GM12878 (cell line): ENCODE data around the gene RETN. TPM values are rescaled to one million over a fixed set of nuclear protein-coding genes. Genes with fewer than 3 reads are reported as not detected.
A peak's percentile ranks its signal among the peaks of the same experiment; 100 is the strongest.

ENCODE experiments used
- BHLHE40 ChIP-seq, 2 experiments: fragments of 450-650 bp in 1 of 2; IDR thresholded peaks; 2 replicates each; pipeline ENCODE4 v1.6.1; 2011 to 2017; ENCODE audit warnings: low read depth in 2 of 2, borderline replicate concordance in 1 of 2, improper control_type of control experiment in 1 of 2, low read length in 1 of 2, mild to moderate bottlenecking in 1 of 2
- EED ChIP-seq: sonication (generic); IDR thresholded peaks from 2 replicates; pipeline ENCODE4 v1.6.1; 2016; ENCODE audit warnings: antibody characterized with exemption, low read depth
- EP300 ChIP-seq, 2 experiments: fragments of 150-350 bp in 1 of 2; IDR thresholded peaks; 2 replicates each; pipeline ENCODE4 v1.6.1; 2011 to 2012; ENCODE audit warnings: low read depth in 2 of 2, low read length in 2 of 2, borderline replicate concordance in 1 of 2, improper control_type of control experiment in 1 of 2, inconsistent platforms in 1 of 2; ENCODE audit not compliant: control insufficient read depth in 1 of 2
- JUND ChIP-seq: IDR thresholded peaks from 2 replicates; pipeline ENCODE4 v1.6.1; 2012; ENCODE audit warnings: low read depth, mild to moderate bottlenecking, low read length, improper control_type of control experiment, moderate library complexity
- NR2C1 ChIP-seq: fragments of 450-650 bp; IDR thresholded peaks from 2 replicates; pipeline ENCODE4 v1.6.1; 2017; ENCODE audit warnings: antibody characterized with exemption, mild to moderate bottlenecking, moderate library complexity
- RELB ChIP-seq: fragments of 450-650 bp; IDR thresholded peaks from 2 replicates; pipeline ENCODE4 v1.6.1; 2017; ENCODE audit warnings: low read depth, mild to moderate bottlenecking, moderate library complexity
- RUNX3 ChIP-seq: IDR thresholded peaks from 2 replicates; pipeline ENCODE4 v1.6.1; 2012; ENCODE audit warnings: low read length, inconsistent platforms
- SRF ChIP-seq, 2 experiments: IDR thresholded peaks; 2 replicates each; pipeline ENCODE4 v1.6.1; 2011; ENCODE audit warnings: low read depth in 2 of 2, low read length in 2 of 2, mild to moderate bottlenecking in 1 of 2, moderate library complexity in 1 of 2
- TAF1 ChIP-seq: IDR thresholded peaks from 2 replicates; pipeline ENCODE4 v1.6.1; 2011; ENCODE audit warnings: mild to moderate bottlenecking, low read depth, low read length, borderline replicate concordance
- polyA plus RNA-seq, 11 experiments: library from polyadenylated mRNA; depleted of rRNA in 4 of 11; unstranded in 6 of 11; stranded (reverse) in 5 of 11; fragments of >200 nt; fragmentation: Nextera tagmentation in 4 of 11; fragmentation: Illumina TruSeq in 1 of 11; extraction: Ambion mirVana in 4 of 11; extraction: Trizol in 1 of 11; gene quantifications; 1 replicate in 1 of 11; 2 replicates in 10 of 11; pipeline versions ENCODE4 v1.2.1 to v1.2.3, GENCODE V29; 2011 to 2016; ENCODE audit warnings: inconsistent platforms in 2 of 11, missing spikeins in 2 of 11, low read depth in 1 of 11
- total RNA-seq, 4 experiments: library from RNA; depleted of rRNA in 3 of 4; stranded (reverse); fragments of >200 nt in 3 of 4; fragmentation: Illumina TruSeq in 1 of 4; extraction: Trizol in 1 of 4; gene quantifications; 2 replicates each; pipeline versions ENCODE4 v1.2.1 to v1.2.3, GENCODE V29; 2013 to 2021
- TF ChIP-seq, protein P1 (sequence below): fragments of 450-650 bp; IDR thresholded peaks from 2 replicates; pipeline ENCODE4 v1.6.1; 2016; ENCODE audit warnings: mild to moderate bottlenecking
- TF ChIP-seq, protein P2 (sequence below): fragments of 450-650 bp; IDR thresholded peaks from 2 replicates; pipeline ENCODE4 v1.6.1; 2017; ENCODE audit warnings: mild to moderate bottlenecking, moderate library complexity

RETN gene
- total and polyA plus RNA-seq, 10 of the 15 experiments (the other 5 are each of a cell fraction or from before 2014, with no cell fraction given), result 0.26 TPM; not detected in 9

DNA sequence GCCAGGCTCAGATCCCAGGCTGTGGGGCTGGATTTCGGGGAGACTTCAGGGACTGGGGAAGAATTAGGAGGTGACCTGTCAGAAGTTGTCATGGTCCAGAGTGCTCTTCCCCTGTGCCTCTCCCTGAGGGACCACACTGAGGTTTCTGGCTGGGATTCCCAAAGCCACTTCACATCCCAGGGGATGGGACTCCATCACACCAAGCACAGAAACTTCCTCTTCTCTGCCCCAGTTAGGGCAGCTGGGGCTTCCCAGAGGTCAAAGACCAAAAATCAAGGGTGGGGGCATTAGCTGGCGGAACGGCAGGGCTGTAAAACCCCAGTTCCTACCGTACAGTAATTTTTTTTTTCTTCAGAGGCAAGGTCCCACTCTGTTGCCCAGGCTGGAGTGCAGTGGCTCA lies 25.6 kb downstream of the RETN start (continued):
- peak; percentile 92 for TF ChIP-seq EED
- no peak for TF ChIP-seq JUND
- TF ChIP-seq, protein P1, sequence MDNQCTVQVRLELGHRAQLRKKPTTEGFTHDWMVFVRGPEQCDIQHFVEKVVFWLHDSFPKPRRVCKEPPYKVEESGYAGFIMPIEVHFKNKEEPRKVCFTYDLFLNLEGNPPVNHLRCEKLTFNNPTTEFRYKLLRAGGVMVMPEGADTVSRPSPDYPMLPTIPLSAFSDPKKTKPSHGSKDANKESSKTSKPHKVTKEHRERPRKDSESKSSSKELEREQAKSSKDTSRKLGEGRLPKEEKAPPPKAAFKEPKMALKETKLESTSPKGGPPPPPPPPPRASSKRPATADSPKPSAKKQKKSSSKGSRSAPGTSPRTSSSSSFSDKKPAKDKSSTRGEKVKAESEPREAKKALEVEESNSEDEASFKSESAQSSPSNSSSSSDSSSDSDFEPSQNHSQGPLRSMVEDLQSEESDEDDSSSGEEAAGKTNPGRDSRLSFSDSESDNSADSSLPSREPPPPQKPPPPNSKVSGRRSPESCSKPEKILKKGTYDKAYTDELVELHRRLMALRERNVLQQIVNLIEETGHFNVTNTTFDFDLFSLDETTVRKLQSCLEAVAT, result 0 out of 2 replicates have a peak, but pooled peaks have one; percentile 34
- TF ChIP-seq TAF1, result no peak
- no peak for TF ChIP-seq SRF (IDR thresholded peaks at IDR 0.05; ENCODE audit: low read depth in 2 of 2, low read length in 2 of 2)
- TF ChIP-seq RELB, result peak; percentile 89; the same call in 1 of the 2 replicates
- TF ChIP-seq RUNX3, result peak; percentile 88
- TF ChIP-seq, protein P2, sequence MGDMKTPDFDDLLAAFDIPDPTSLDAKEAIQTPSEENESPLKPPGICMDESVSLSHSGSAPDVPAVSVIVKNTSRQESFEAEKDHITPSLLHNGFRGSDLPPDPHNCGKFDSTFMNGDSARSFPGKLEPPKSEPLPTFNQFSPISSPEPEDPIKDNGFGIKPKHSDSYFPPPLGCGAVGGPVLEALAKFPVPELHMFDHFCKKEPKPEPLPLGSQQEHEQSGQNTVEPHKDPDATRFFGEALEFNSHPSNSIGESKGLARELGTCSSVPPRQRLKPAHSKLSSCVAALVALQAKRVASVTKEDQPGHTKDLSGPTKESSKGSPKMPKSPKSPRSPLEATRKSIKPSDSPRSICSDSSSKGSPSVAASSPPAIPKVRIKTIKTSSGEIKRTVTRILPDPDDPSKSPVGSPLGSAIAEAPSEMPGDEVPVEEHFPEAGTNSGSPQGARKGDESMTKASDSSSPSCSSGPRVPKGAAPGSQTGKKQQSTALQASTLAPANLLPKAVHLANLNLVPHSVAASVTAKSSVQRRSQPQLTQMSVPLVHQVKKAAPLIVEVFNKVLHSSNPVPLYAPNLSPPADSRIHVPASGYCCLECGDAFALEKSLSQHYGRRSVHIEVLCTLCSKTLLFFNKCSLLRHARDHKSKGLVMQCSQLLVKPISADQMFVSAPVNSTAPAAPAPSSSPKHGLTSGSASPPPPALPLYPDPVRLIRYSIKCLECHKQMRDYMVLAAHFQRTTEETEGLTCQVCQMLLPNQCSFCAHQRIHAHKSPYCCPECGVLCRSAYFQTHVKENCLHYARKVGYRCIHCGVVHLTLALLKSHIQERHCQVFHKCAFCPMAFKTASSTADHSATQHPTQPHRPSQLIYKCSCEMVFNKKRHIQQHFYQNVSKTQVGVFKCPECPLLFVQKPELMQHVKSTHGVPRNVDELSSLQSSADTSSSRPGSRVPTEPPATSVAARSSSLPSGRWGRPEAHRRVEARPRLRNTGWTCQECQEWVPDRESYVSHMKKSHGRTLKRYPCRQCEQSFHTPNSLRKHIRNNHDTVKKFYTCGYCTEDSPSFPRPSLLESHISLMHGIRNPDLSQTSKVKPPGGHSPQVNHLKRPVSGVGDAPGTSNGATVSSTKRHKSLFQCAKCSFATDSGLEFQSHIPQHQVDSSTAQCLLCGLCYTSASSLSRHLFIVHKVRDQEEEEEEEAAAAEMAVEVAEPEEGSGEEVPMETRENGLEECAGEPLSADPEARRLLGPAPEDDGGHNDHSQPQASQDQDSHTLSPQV, result 0 out of 2 replicates have a peak, but pooled peaks have one; percentile 30
- TF ChIP-seq BHLHE40 (IDR thresholded peaks at IDR 0.05; ENCODE audit: borderline replicate concordance in 1 of 2, low read depth in 2 of 2, low read length in 1 of 2), result 0 out of 4 replicates have a peak, but pooled peaks of 1 of the 2 experiments have one; percentile 17
- peak; percentile 75 for TF ChIP-seq NR2C1
- TF ChIP-seq EP300 (IDR thresholded peaks at IDR 0.05; ENCODE audit: borderline replicate concordance in 1 of 2, control insufficient read depth in 1 of 2, low read depth in 2 of 2, low read length in 2 of 2), result peak in 1 of 2 experiments; percentile 8; a peak in 1 of 4 replicates
- TF ChIP-seq, all 136 proteins: peak for 26
